ENCODE data around the gene ANKS1A.

DNA sequence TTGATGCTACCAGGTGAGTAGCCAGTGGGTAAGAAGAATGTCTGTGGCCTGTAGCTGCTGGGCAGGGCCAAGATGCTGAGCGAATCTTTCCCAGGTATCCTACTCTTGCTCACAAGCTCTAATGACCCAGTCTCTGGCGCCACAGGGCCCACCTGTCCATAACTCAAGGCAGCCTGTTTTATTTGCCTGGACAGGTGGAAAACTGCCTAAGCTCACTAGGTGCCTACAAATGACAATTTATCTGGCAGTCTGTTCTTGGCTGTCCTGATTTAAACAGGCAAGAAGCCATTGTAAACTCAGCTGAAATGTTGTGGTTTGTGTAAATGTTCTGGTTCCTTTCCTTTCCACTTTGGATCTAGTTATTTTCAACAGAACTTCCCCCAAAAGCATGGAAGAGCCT lies 138.8 kb downstream of the ANKS1A start:
- no peak for TF ChIP-seq CTCF (IDR thresholded peaks at IDR 0.05 in 8 of 11, conservative IDR thresholded peaks at IDR 0.05 in 3 of 11)
- TF ChIP-seq POLR2A (IDR thresholded peaks at IDR 0.05), result no peak
